BE2C (cell line): Measurements from ENCODE around the gene PPIP5K2.
"Not testable (repeated sequence)": the region's sequence is repeated elsewhere in the genome, so short reads cannot be mapped to it uniquely, and the experiment has no call there.

Experiments used
- DNase-seq: peaks from one replicate; pipeline ENCODE4 v3.0.0-alpha.2; 2020
- H3K27me3 ChIP-seq: fragments of 250-450 bp; sonication (Bioruptor Pico); 2 replicates; pipeline ENCODE4 v1.5.1; 2020; ENCODE audit warnings: mild to moderate bottlenecking
- H3K36me3 ChIP-seq: fragments of 250-450 bp; sonication (Bioruptor Pico); 2 replicates; pipeline ENCODE4 v1.5.1; 2020; ENCODE audit warnings: mild to moderate bottlenecking
- H3K4me1 ChIP-seq: fragments of 250-450 bp; sonication (Bioruptor Pico); 2 replicates; pipeline ENCODE4 v1.5.1; 2020
- H3K4me3 ChIP-seq: 2 replicates; pipeline ENCODE4 v1.5.1; 2011; ENCODE audit warnings: low read depth, low read length
- H3K9me3 ChIP-seq: fragments of 250-450 bp; sonication (Bioruptor Pico); 2 replicates; pipeline ENCODE4 v1.5.1; 2020
- TF ChIP-seq, protein P1 (sequence below): IDR thresholded peaks from 2 replicates; pipeline ENCODE4 v1.5.1; 2012; ENCODE audit warnings: mild to moderate bottlenecking, low read depth, low read length

The PPIP5K2 gene

GRCh38 chr5:103211576-103212561, 91.8 kb downstream of the PPIP5K2 start:
- TF ChIP-seq, protein P1, sequence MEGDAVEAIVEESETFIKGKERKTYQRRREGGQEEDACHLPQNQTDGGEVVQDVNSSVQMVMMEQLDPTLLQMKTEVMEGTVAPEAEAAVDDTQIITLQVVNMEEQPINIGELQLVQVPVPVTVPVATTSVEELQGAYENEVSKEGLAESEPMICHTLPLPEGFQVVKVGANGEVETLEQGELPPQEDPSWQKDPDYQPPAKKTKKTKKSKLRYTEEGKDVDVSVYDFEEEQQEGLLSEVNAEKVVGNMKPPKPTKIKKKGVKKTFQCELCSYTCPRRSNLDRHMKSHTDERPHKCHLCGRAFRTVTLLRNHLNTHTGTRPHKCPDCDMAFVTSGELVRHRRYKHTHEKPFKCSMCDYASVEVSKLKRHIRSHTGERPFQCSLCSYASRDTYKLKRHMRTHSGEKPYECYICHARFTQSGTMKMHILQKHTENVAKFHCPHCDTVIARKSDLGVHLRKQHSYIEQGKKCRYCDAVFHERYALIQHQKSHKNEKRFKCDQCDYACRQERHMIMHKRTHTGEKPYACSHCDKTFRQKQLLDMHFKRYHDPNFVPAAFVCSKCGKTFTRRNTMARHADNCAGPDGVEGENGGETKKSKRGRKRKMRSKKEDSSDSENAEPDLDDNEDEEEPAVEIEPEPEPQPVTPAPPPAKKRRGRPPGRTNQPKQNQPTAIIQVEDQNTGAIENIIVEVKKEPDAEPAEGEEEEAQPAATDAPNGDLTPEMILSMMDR, result no peak
- no peak for DNase-seq
- H3K36me3 ChIP-seq, result no peaks in the 10 kb centered on the region
- H3K27me3 ChIP-seq, result no peaks in the 10 kb centered on the region
- H3K4me1 ChIP-seq, result no peaks in the 10 kb centered on the region; the same call in 1 of the 2 replicates
- H3K4me3 ChIP-seq, result no peak overlapping the region
- no peaks in the 10 kb centered on the region for H3K9me3 ChIP-seq

GRCh38 chr5:103216137-103216536, 96.0 kb downstream of the PPIP5K2 start:
- DNase-seq, result no peak
- TF ChIP-seq, protein P1, result no peak
- H3K36me3 ChIP-seq, result no peaks in the 10 kb centered on the region
- H3K9me3 ChIP-seq, result no peaks in the 10 kb centered on the region
- H3K4me3 ChIP-seq, result no peak overlapping the region
- H3K27me3 ChIP-seq, result no peaks in the 10 kb centered on the region
- no peaks in the 10 kb centered on the region; the same call in 1 of the 2 replicates for H3K4me1 ChIP-seq

- H3K4me3 ChIP-seq, result no peak overlapping the region
- no peaks in the 10 kb centered on the region for H3K27me3 ChIP-seq
- DNase-seq, result no peak
- no peaks in the 10 kb centered on the region for H3K9me3 ChIP-seq
- H3K4me1 ChIP-seq, result no peaks in the 10 kb centered on the region; the same call in 1 of the 2 replicates
- TF ChIP-seq, protein P1, result no peak
- no peaks in the 10 kb centered on the region for H3K36me3 ChIP-seq
Measured at GRCh38 chr5:103216697-103217096, 96.6 kb downstream of the PPIP5K2 start.

DNA sequence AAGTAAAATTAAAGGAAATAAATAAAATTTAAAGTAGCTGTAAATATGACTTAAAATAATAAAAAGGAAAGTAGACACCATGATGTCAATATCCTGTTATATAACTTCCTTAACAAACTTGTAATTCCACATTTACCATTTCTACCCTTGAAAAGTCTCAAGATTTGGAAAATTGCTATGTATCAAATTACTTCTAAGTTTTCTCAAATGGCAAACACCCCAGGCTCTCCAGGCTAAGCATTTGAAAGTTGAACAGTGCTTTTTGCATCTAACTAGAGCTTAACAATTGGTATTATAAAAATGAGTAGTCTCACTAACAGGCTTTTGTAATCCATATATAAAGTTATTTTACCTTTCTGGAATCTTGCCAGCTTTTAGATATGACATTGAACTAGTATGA, 97.0 kb downstream of the PPIP5K2 start:
- TF ChIP-seq, protein P1, result no peak
- Histone ChIP-seq H3K27me3 (no peaks in the 10 kb centered on the region), H3K4me3 (no peak overlapping the region), H3K9me3 (no peaks in the 10 kb centered on the region), H3K4me1 (no peaks in the 10 kb centered on the region; the same call in 1 of the 2 replicates), H3K36me3 (no peaks in the 10 kb centered on the region)
- DNase-seq, result no peak

DNA sequence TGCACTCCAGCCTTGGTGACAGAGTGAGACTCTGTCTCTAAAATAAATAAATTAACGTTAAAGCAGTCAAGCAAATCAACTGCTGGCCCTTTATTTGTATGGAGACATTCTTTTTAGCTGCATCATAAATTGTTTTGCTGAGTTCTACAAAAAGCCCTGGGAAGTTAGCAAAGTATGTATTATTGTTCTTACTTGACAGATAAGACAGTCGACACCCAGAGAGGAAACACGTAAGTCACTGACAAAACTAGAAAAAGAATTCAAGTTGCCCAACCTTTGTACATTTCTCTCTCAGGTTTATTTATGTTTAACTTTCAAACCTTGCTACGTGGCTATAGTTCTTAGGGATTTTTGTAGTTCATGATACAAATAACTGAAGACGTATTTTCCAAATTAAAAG, 98.1 kb downstream of the PPIP5K2 start:
- Histone ChIP-seq H3K4me3 (no peak overlapping the region), H3K9me3 (no peaks in the 10 kb centered on the region), H3K4me1 (no peaks in the 10 kb centered on the region; the same call in 1 of the 2 replicates), H3K27me3 (no peaks in the 10 kb centered on the region), H3K36me3 (no peaks in the 10 kb centered on the region)
- DNase-seq, result no peak
- TF ChIP-seq, protein P1, result no peak

DNA sequence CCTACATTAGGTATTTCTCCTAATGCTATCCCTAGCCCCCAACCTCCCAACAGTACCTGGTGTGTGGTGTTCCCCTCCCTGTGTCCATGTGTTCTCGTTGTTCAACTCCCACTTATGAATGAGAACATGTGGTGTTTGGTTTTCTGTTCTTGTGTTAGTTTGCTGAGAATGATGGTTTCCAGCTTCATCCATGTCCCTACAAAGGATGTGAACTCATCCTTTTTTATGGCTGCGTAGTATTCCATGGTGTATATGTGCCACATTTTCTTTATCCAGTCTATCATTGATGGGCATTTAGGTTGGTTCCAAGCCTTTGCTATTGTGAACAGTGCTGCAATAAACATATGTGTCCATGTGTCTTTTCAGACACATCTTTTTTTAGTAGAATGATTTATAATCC, 99.0 kb downstream of the PPIP5K2 start:
- not testable (repeated sequence) for DNase-seq, H3K36me3 ChIP-seq

More for the DNA sequence above, 99.0 kb downstream of the PPIP5K2 start:
- H3K4me1 ChIP-seq, H3K27me3 ChIP-seq, H3K9me3 ChIP-seq, H3K4me3 ChIP-seq: not testable (repeated sequence)
